H9 (cell line): ENCODE data around the gene THBS3. TPM values are rescaled to one million over a fixed set of nuclear protein-coding genes. Genes with fewer than 3 reads are reported as not detected.
"Not testable (repeated sequence)": the region's sequence is repeated elsewhere in the genome, so short reads cannot be mapped to it uniquely, and the experiment has no call there.

Experiments
- DNase-seq: peaks from one replicate; pipeline ENCODE4 v3.0.0-alpha.2; 2017
- H2AFZ ChIP-seq: one replicate; pipeline ENCODE4 v1.6.1; 2013; ENCODE audit warnings: mild to moderate bottlenecking, low read length, control low read depth, moderate library complexity
- H2AK5ac ChIP-seq: 2 replicates; pipeline ENCODE4 v1.6.1; 2013; ENCODE audit warnings: low read length, control low read depth, mixed read lengths; ENCODE audit not compliant: insufficient read length
- H2BK120ac ChIP-seq: one replicate; pipeline ENCODE4 v1.6.1; 2013; ENCODE audit warnings: low read depth, mild to moderate bottlenecking, low read length, control low read depth, inconsistent platforms; ENCODE audit not compliant: poor library complexity, severe bottlenecking
- H2BK12ac ChIP-seq: 2 replicates; pipeline ENCODE4 v1.6.1; 2013; ENCODE audit warnings: low read length, control low read depth, mixed read lengths, low read depth; ENCODE audit not compliant: insufficient read length
- H2BK15ac ChIP-seq: 2 replicates; pipeline ENCODE4 v1.6.1; 2013; ENCODE audit warnings: low read depth, low read length, control low read depth
- H2BK20ac ChIP-seq: one replicate; pipeline ENCODE4 v1.6.1; 2013; ENCODE audit warnings: low read depth, mild to moderate bottlenecking, low read length, control low read depth, inconsistent platforms; ENCODE audit not compliant: poor library complexity, severe bottlenecking
- H2BK5ac ChIP-seq: 2 replicates; pipeline ENCODE4 v1.6.1; 2013; ENCODE audit warnings: low read length, control low read depth, mixed read lengths; ENCODE audit not compliant: insufficient read length
- H3K14ac ChIP-seq: 2 replicates; pipeline ENCODE4 v1.6.1; 2013; ENCODE audit warnings: low read length, control low read depth; ENCODE audit not compliant: insufficient read depth
- H3K18ac ChIP-seq: 2 replicates; pipeline ENCODE4 v1.6.1; 2013; ENCODE audit warnings: low read depth, mild to moderate bottlenecking, mixed read lengths, low read length, control low read depth; ENCODE audit not compliant: insufficient read length
- H3K23ac ChIP-seq: 2 replicates; pipeline ENCODE4 v1.6.1; 2013; ENCODE audit warnings: low read length, control low read depth, mixed read lengths, low read depth; ENCODE audit not compliant: insufficient read length
- H3K23me2 ChIP-seq: 2 replicates; pipeline ENCODE4 v1.6.1; 2013; ENCODE audit warnings: low read depth, mild to moderate bottlenecking, mixed read lengths, low read length, control low read depth; ENCODE audit not compliant: insufficient read length, poor library complexity, severe bottlenecking
- H3K27ac ChIP-seq: 2 replicates; pipeline ENCODE4 v1.5.1; 2013; ENCODE audit warnings: low read length, control low read depth, mixed read lengths, low read depth; ENCODE audit not compliant: insufficient read length
- H3K27me3 ChIP-seq: 2 replicates; pipeline ENCODE4 v1.6.1; 2013; ENCODE audit warnings: low read length, control low read depth, inconsistent platforms; ENCODE audit not compliant: insufficient read depth
- H3K4ac ChIP-seq: 2 replicates; pipeline ENCODE4 v1.6.1; 2013; ENCODE audit warnings: low read depth, mild to moderate bottlenecking, control low read depth, inconsistent platforms, low read length, moderate library complexity
- H3K4me1 ChIP-seq: 2 replicates; pipeline ENCODE4 v1.6.1; 2013; ENCODE audit warnings: low read length, control low read depth, inconsistent platforms; ENCODE audit not compliant: insufficient read depth
- H3K4me2 ChIP-seq: 2 replicates; pipeline ENCODE4 v1.6.1; 2013; ENCODE audit warnings: low read length, control low read depth, mixed read lengths; ENCODE audit not compliant: insufficient read length, insufficient read depth
- H3K56ac ChIP-seq: 2 replicates; pipeline ENCODE4 v1.6.1; 2013; ENCODE audit warnings: low read depth, mild to moderate bottlenecking, mixed read lengths, low read length, control low read depth; ENCODE audit not compliant: insufficient read length
- H3K79me1 ChIP-seq: 2 replicates; pipeline ENCODE4 v1.6.1; 2013; ENCODE audit warnings: low read depth, mild to moderate bottlenecking, moderate library complexity, low read length, control low read depth, inconsistent platforms; ENCODE audit not compliant: insufficient read depth, poor library complexity, severe bottlenecking
- H3K79me2 ChIP-seq: 2 replicates; pipeline ENCODE4 v1.6.1; 2013; ENCODE audit warnings: low read length, control low read depth, inconsistent platforms; ENCODE audit not compliant: insufficient read depth
- H3K9ac ChIP-seq: 2 replicates; pipeline ENCODE4 v1.6.1; 2013; ENCODE audit warnings: low read length, control low read depth, mixed read lengths; ENCODE audit not compliant: insufficient read length; ENCODE audit errors: extremely low read depth
- H3K9me3 ChIP-seq: one replicate; pipeline ENCODE4 v1.6.1; 2013; ENCODE audit warnings: low read depth, low read length, inconsistent platforms; ENCODE audit not compliant: control insufficient read depth
- H3T11ph ChIP-seq: one replicate; pipeline ENCODE4 v1.6.1; 2013; ENCODE audit warnings: mild to moderate bottlenecking, low read length, control low read depth, inconsistent platforms
- H4K20me1 ChIP-seq: one replicate; pipeline ENCODE4 v1.6.1; 2013; ENCODE audit not compliant: control insufficient read depth, insufficient read length, insufficient read depth
- H4K5ac ChIP-seq: 2 replicates; pipeline ENCODE4 v1.6.1; 2013; ENCODE audit warnings: low read depth, mild to moderate bottlenecking, mixed read lengths, low read length, control low read depth; ENCODE audit not compliant: insufficient read length
- H4K8ac ChIP-seq: replicated peaks from 2 replicates; pipeline ENCODE4 v1.6.1; 2013; ENCODE audit warnings: low read length, control low read depth, mixed read lengths, low read depth; ENCODE audit not compliant: insufficient read length
- H4K91ac ChIP-seq: 2 replicates; pipeline ENCODE4 v1.6.1; 2013; ENCODE audit warnings: low read depth, mild to moderate bottlenecking, moderate library complexity, mixed read lengths, low read length, control low read depth; ENCODE audit not compliant: insufficient read length
- H3K27ac Mint-ChIP-seq, 3 experiments: 2 replicates in 2 of 3; 3 replicates in 1 of 3; pipeline ENCODE4 v1.8.0; 2020 to 2021; ENCODE audit warnings: mixed read lengths in 3 of 3, mild to moderate bottlenecking in 1 of 3, moderate library complexity in 1 of 3
- H3K27me3 Mint-ChIP-seq: 2 replicates; pipeline ENCODE4 v1.8.0; 2021; ENCODE audit warnings: low read depth, mild to moderate bottlenecking, moderate library complexity, mixed read lengths
- H3K36me3 Mint-ChIP-seq, 3 experiments: 2 replicates in 2 of 3; 3 replicates in 1 of 3; pipeline ENCODE4 v1.8.0; 2020 to 2021; ENCODE audit warnings: low read depth in 3 of 3, mixed read lengths in 3 of 3; ENCODE audit not compliant: insufficient read depth in 1 of 3
- H3K4me1 Mint-ChIP-seq, 2 experiments: 2 replicates each; pipeline ENCODE4 v1.8.0; 2020; ENCODE audit warnings: mixed read lengths in 2 of 2
- H3K4me3 Mint-ChIP-seq, 2 experiments: 2 replicates in 1 of 2; 3 replicates in 1 of 2; pipeline ENCODE4 v1.8.0; 2020 to 2021; ENCODE audit warnings: mild to moderate bottlenecking in 2 of 2, mixed read lengths in 2 of 2, moderate library complexity in 1 of 2
- H3K9me3 Mint-ChIP-seq, 2 experiments: 2 replicates in 1 of 2; 3 replicates in 1 of 2; pipeline ENCODE4 v1.8.0; 2020; ENCODE audit warnings: mild to moderate bottlenecking in 2 of 2, mixed read lengths in 2 of 2, moderate library complexity in 1 of 2
- CTCF ChIP-seq: fragments of 200-600 bp; sonication (generic); conservative IDR thresholded peaks from 3 replicates; pipeline ENCODE4 v1.8.0; 2021; ENCODE audit warnings: antibody characterized with exemption, mild to moderate bottlenecking
- WGBS: extraction: QIAGEN DNeasy Blood & Tissue Kit; methylation state at CpG from one replicate; pipeline ENCODE4 v1.1.7; 2013; ENCODE audit warnings: missing lambda C conversion rate, low lambda C conversion rate, mixed read lengths; ENCODE audit not compliant: insufficient read length; ENCODE audit errors: extremely low coverage; 5-methylcytosine and 5-hydroxymethylcytosine counted together
- total RNA-seq: library from RNA; stranded (reverse); gene quantifications from 2 replicates; pipeline ENCODE4 v1.2.1, GENCODE V29; 2021

THBS3 gene
- total RNA-seq, 1 experiment from 2014 or later = 5.9 TPM

- Histone ChIP-seq H3K79me1 (no peaks in the 10 kb centered on the region), H4K20me1 (no peaks in the 10 kb centered on the region), H3K18ac (peak overlapping the region; percentile 37), H3K4me1 (no peaks in the 10 kb centered on the region; the same call in 1 of the 2 replicates), H3K4me2 (peak overlapping the region; percentile 81), H2BK120ac (no peak overlapping the region), H3K23ac (no peak overlapping the region), H3K56ac (no peak overlapping the region), H3K79me2 (no peaks in the 10 kb centered on the region), H4K5ac (no peak overlapping the region), H3T11ph (no peak overlapping the region), H3K27ac (peak overlapping the region; percentile 1), H4K91ac (no peak overlapping the region), H3K23me2 (peaks cover 4% of the 10 kb centered on the region), H2AK5ac (no peak overlapping the region), H4K8ac (no peak overlapping the region), H3K9ac (peak overlapping the region; percentile 71), H2AFZ (no peak overlapping the region), H2BK12ac (no peak overlapping the region), H3K14ac (peak overlapping the region; percentile 44; the same call in 1 of the 2 replicates), H3K4ac (no peak overlapping the region), H2BK20ac (no peak overlapping the region), H2BK5ac (no peak overlapping the region), H2BK15ac (no peak overlapping the region), H3K9me3 (no peaks in the 10 kb centered on the region), H3K27me3 (no peaks in the 10 kb centered on the region)
- H3K4me3 Mint-ChIP-seq = peak overlapping the region; percentile 88
- no peaks in the 10 kb centered on the region; a peak in 1 of 5 replicates for H3K9me3 Mint-ChIP-seq
- no CpG with 5 or more reads among the region's 7 CpGs for WGBS
- H3K27me3 Mint-ChIP-seq = peaks cover 30% of the 10 kb centered on the region
- peak; percentile 61 for TF ChIP-seq CTCF
- peaks cover 0 to 10% (median 8%) of the 10 kb centered on the region in 3 experiments; a peak in 4 of 7 replicates for H3K36me3 Mint-ChIP-seq
- H3K27ac Mint-ChIP-seq = peak overlapping the region; percentile 91 to 99 (median 97)
- DNase-seq = peak; percentile 86
- peaks cover 20 to 27% of the 10 kb centered on the region in 2 experiments for H3K4me1 Mint-ChIP-seq
These were observed 18.7 kb upstream of the THBS3 start for GRCh38 chr1:155226188-155226909.

GRCh38 chr1:155225404-155225759 is 17.7 kb upstream of the THBS3 start:
- not testable (repeated sequence) for H3K14ac ChIP-seq, H2BK5ac ChIP-seq, H3K23me2 ChIP-seq, H3K9me3 Mint-ChIP-seq, H3K23ac ChIP-seq, H3K9ac ChIP-seq, H3K18ac ChIP-seq, H2BK12ac ChIP-seq, H2AK5ac ChIP-seq, H4K20me1 ChIP-seq, H3K79me1 ChIP-seq, H3K4ac ChIP-seq, H2BK20ac ChIP-seq, H2BK120ac ChIP-seq, H3T11ph ChIP-seq, H3K9me3 ChIP-seq, H3K56ac ChIP-seq, H4K8ac ChIP-seq, H3K4me1 ChIP-seq, H2BK15ac ChIP-seq, H3K27ac ChIP-seq, DNase-seq, H3K27me3 ChIP-seq, H2AFZ ChIP-seq, H4K91ac ChIP-seq, H4K5ac ChIP-seq, H3K79me2 ChIP-seq, H3K36me3 Mint-ChIP-seq
- peak overlapping the region; percentile 88; a peak in 3 of 5 replicates for H3K4me3 Mint-ChIP-seq
- H3K4me2 ChIP-seq = peak overlapping the region; percentile 81
- peaks cover 20% of the 10 kb centered on the region for H3K27me3 Mint-ChIP-seq
- peaks cover 20 to 27% of the 10 kb centered on the region in 2 experiments for H3K4me1 Mint-ChIP-seq
- no CpG with 5 or more reads among the region's 8 CpGs for WGBS
- H3K27ac Mint-ChIP-seq = peak overlapping the region in 1 of 3 experiments; percentile 58; a peak in 1 of 7 replicates
